Measurements from ENCODE around the gene STXBP2.
A peak's percentile ranks its signal among the peaks of the same experiment; 100 is the strongest.

STXBP2 gene

DNA sequence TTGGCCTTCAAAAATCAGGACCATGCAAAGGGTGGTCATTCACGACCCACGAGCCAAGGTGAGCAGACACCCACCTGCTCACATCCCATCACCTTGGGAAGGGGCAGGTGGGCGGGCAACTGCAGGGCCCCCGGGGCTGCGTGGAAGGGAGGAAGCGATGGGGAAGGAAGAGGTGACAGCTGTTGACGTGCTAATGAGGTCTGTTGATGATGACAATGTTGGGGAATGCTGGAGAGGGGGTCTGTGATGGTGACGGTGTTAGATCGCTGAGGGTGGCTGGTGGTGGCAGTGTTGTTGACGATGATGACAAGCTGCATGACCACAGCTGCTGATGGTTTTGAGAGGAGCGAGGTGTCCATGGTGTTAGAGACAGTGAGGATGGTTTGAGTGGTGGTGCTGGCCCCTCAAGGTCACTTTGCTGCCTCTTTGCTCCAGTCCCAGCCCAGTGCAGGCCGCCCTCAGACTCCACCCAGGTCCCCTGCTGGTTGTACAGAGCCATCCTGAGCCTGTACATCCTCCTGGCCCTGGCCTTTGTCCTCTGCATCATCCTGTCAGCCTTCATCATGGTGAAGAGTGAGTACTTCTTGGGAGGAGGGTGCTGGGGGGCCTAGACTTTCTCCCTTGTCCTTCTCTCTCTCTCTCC lies 40.9 kb downstream of the STXBP2 start:
- no peak overlapping the region for H3K4me3 ChIP-seq (ENCODE audit: low read depth, low read length)

DNA sequence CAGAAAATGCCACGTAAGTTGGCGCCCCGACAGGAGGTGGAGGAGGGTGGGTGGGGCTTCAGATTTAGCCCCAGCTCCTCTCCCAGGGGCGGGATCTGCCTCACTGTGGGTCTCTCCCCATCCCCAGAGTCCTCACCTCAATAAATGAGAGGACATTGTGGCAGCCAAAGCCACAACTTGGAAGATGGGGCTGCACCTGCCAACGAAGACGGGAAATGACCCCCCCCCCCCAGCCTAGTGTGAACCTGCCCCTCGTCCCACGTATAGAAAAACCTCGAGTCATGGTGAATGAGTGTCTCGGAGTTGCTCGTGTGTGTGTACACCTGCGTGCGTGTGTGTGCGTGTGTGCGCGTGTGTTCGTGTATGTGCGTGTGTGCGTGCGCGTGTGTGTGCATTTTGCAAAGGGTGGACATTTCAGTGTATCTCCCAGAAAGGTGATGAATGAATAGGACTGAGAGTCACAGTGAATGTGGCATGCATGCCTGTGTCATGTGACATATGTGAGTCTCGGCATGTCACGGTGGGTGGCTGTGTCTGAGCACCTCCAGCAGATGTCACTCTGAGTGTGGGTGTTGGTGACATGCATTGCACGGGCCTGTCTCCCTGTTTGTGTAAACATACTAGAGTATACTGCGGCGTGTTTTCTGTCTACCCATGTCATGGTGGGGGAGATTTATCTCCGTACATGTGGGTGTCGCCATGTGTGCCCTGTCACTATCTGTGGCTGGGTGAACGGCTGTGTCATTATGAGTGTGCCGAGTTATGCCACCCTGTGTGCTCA lies 42.3 kb downstream of the STXBP2 start:
- no peak overlapping the region for H3K4me3 ChIP-seq (ENCODE audit: low read depth, low read length)

DNA sequence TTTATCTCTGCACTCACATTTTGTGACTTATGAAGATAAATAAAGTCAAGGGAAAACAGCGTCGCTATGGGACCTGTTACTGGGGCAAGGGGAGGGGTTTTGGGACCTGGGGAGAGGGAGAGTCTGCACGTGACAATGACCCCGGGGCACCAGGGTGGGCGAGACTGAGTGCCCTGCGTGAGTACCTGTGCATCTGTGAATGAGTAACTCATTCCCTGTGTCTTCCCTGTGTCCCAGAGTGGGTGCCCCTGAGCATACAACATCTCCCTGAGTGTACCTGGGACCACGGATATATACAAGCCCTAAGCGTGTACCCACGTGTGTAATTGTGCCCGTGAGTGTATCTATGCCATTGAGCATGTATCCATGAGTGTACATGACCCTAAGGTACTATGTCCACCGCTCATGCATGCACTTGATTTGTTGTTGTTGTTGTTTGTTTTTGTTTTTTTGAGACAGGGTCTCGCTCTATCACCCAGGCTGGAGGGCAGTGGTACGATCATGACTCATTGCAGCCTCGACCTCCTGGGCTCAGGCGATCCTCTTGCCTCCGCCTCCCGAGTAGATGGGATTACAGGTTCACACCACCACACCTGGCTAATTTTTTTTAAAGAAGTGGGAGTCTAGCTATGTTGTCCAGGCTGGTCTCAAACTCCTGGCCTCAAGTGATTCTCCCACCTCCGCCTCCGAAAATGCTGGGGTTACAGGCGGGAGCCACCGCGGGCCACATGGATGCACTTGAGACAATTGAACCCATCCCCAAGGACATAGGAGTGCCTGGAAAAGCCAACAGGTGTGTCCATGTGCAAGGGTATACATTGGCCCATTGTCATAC lies 43.1 kb downstream of the STXBP2 start:
- peak overlapping the region; percentile 77 for H3K4me3 ChIP-seq (ENCODE audit: low read depth, low read length)

DNA sequence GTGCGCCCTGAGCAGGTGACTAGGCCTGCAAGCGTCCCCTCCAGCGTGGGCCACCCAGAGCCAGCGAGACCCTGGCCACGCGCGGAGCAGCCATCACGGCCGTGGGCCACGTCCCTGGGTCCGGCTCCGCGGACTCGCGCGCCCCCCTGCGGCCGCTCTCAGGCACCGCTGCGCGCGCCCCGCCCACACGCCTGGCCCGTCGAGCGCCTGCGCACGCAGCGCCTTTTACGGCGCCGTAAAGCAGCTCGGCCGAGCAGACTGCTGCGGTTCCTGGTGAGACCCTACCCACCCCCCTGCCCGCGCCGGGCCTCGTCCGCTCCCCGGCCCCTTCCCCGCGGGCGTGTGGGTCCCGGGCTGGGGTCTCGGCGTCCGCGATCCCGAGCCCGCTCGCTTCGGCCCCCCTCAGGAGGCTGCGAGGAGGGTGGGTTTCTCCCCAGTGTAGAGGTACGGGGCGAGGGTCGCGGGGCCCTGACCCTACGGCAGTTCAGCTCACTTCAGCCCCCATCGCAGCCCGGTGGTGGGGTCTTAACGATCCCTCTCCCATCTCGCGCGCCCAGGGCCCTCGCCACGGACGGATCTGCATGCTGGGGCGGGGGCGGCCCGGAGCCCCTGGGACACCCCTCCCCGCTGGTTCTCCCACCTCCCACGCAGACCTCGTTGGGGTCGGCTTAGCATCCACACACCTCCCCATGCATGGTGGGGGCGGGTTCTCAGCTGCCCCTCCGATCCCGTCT lies 43.9 kb downstream of the STXBP2 start, which contains the start of gene TRAPPC5:
Gene TRAPPC5 (plus strand): TSS at position 228 of the 734 bp plus-strand sequence. CDS start 1,421 bp downstream, outside the sequence.
- peak within 1 kb of the TSS; percentile 77 for H3K4me3 ChIP-seq (ENCODE audit: low read depth, low read length)

DNA sequence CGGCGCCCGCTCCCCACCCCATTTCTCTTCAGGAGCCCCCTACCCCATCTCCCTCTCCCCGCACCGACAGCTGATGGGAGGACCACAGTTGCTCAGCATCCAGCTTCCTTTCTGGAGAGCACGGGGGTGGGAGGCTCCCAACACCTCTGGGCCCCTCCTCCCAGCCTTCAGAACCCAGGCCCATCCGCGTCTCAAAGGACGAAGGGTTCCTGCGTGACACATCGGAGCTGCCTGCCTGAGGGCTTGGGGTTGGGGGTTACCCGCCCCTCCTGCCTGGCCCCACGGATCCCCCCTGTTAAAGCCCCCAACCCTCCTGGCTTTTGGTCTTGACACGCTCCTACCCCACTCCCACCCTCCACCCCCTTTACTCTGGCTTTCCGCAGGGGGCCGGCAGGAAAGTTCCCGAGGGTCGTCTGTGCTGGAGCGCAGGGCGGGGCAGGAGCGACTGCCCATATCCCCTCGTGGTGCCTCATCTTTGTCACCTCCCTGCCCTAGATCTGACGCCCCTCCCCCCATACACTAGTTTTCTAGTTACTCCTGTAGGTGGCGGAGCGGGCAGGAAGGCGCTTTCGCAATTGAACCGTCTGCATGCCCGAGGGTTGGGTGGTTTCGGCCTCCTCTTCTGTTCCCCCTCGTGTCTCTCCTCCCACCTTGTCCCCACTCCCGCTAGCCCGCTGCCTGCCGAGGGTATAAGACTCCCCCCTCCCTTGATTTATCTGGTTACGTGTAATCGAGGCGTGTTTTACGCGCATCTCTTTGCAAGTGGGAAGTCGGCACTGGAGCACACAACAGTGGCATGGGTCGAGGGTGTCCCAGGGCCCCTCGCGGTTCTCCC lies 44.6 kb downstream of the STXBP2 start:
- peak overlapping the region; percentile 77 for H3K4me3 ChIP-seq (ENCODE audit: low read depth, low read length)

DNA sequence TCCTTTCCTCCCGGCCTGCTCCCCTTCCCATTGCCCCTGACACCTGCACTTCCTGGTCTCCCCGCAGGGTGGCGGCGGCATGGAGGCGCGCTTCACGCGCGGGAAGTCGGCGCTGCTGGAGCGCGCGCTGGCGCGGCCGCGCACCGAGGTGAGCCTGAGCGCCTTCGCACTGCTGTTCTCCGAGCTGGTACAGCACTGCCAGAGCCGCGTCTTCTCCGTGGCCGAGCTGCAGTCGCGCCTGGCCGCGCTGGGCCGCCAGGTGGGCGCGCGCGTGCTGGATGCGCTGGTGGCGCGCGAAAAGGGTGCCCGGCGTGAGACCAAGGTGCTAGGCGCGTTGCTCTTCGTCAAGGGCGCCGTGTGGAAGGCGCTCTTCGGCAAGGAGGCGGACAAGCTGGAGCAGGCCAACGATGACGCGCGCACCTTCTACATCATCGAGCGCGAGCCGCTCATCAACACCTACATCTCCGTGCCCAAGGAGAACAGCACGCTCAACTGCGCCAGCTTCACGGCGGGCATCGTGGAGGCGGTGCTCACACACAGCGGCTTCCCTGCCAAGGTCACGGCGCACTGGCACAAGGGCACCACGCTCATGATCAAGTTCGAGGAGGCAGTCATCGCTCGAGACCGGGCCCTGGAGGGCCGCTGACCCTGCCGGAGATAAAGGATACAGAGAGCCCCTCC lies 45.4 kb downstream of the STXBP2 start:
- H3K4me3 ChIP-seq (ENCODE audit: low read depth, low read length): no peak overlapping the region

DNA sequence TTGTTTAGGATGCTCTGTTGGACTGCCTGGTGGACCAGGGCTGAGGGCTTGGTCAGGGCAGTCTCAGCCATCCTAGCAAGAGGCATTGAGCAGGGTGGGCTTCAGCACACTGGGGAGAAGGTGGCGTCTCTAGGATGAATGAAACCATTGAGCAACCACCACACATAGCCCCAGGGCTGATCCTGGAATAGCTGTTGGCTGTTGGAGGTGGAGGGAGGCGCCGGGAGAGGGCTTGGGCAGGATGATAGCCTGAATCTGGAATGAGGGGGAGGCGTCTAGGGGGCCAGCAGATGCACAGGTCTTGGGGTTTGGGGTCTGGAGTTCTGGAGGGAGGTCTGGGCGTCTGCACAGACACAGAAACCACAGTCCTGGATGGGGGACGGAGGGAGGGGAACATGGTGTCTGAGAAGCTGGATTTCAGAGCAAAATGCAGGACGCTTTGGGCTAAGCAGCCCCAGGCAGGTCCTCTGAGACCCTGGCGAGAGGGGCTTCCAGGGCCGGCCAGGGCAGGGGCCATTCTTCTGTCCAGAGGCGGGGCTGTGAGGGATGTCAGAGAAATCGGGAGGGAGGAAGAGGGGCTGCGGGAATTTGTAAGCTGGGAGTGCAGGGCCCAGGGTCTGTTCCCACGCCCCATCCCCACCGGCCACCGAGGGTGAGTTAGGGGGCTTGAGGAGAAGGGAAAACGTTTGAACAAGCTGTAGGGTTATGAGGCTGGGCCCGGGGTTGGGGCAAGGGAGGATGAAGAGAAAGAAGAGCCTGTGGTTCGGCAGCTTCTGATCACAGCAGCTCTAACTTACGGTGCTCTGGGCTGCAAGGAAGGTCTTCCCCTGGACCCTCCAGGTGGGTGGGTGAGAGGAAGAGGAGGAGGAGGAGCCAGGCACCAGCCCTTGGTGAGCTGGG lies 48.9 kb downstream of the STXBP2 start:
- H3K4me3 ChIP-seq (ENCODE audit: low read depth, low read length): no peak overlapping the region

DNA sequence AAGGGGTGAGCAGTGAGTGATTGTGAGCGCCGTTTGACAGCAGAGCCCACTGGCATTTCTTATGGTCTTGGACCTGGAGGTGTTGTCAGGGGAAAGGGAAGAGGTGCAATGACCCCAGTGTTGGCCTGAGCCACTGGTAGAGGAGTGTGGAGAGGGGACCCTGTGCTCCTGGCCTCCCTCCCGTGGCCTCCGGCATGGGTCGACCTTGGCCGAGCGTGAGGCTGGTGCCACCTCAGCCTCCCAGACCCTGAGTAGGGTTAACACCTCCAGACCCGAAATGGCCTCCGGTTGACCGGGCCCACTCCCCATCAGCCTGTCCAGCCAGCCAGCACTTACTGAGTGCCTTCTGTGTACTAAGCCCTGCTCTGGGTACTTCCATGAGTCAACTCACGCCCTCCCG lies 50.3 kb downstream of the STXBP2 start:
- H3K4me3 ChIP-seq (ENCODE audit: low read depth, low read length): no peak overlapping the region

DNA sequence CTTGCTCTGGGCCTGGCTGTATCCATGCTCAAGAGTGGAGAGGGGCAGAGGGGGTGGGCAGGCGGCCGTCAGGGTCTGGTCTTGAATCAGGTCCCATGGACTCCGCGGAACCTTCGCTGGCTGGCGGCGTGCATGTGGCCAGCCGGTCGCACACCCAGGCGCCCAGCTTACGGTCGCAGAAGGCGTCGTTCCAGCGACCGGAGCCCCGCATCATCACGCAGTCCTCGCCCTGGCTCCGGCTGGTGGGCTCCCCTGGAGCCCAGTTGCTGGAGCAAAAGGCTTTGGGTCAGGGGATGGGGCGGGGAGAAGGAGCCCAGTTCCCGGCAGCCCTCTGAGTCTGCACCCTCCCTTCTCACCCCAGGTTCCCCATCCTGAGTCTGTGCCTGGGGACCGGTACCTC lies 52.3 kb downstream of the STXBP2 start:
- H3K4me3 ChIP-seq (ENCODE audit: low read depth, low read length): no peak overlapping the region

DNA sequence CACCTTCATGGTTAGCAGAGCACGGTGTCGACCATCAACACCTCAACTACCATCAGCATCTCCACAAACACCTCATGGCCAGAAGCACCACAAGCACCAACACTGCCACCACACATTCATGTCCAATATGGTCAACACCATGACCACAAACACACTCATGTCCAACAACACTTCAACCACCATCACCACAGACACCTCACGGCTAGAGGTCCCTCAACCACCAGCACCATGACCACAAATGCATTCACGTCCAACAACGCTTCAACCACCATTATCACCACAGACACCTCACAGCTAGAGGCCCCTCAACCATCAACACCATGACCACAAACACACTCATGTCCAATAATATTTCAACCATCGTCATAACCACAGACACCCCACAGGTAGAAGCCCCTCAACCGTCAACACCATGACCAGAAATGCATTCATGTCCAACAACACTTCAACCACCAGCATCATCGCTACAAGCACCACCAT lies 53.9 kb downstream of the STXBP2 start:
- H3K4me3 ChIP-seq (ENCODE audit: low read depth, low read length): no peak overlapping the region

DNA sequence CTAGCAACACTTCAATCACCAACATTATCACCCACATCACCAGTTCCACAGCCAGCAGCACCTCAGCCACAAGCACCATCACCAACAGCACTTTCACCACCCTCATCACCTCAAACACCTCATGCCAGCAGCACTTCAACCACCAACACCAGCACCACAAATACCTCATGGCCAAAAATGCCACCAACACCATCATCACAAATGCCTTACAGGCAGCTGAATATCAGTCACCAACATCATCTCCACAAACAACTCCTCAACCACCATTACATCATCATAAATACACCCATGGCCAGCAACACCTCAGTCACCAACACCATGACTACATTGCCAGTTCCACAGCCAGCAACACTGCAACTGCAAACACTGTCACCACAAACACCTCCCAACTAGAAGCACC lies 54.6 kb downstream of the STXBP2 start:
- no peak overlapping the region for H3K4me3 ChIP-seq (ENCODE audit: low read depth, low read length)

DNA sequence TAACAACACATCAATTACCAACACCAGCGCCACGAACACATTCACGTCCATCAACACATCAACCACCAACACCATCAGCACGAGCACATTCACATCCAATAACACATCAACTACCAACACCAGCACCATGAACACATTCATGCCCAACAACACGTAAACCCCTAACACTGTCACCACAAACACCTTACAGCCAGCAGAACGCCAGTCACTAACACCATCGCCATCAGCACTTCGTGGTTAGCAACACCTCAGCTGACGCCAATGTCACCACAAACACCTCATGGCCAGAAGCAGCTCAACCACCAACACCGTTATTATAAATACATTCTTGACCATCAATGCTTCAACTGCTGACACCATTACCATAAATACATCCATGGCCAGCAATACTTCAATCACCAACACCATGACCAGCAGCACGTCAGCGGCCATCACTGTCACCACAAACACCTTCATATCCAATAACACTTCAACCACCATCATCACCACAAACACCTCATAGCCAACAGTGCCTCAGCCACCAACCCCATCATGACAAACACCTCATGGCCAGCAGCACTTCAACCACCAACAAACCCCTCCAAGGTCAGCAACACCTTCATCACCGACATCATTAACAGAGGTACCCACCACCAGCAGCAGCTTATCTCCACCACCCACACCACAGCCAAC lies 55.6 kb downstream of the STXBP2 start:
- no peak overlapping the region for H3K4me3 ChIP-seq (ENCODE audit: low read depth, low read length)

DNA sequence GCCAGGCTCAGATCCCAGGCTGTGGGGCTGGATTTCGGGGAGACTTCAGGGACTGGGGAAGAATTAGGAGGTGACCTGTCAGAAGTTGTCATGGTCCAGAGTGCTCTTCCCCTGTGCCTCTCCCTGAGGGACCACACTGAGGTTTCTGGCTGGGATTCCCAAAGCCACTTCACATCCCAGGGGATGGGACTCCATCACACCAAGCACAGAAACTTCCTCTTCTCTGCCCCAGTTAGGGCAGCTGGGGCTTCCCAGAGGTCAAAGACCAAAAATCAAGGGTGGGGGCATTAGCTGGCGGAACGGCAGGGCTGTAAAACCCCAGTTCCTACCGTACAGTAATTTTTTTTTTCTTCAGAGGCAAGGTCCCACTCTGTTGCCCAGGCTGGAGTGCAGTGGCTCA lies 57.6 kb downstream of the STXBP2 start:
- no peak overlapping the region for H3K4me3 ChIP-seq (ENCODE audit: low read depth, low read length)
